Stimulated activated CD8-positive, alpha-beta memory T cell treated with anti-CD3 and anti-CD28 coated beads, Interleukin-4, amount 100 ng/mL, for 48 hours (primary cell): ENCODE results near the gene CEP70.
"Not testable (repeated sequence)": the region's sequence is repeated elsewhere in the genome, so short reads cannot be mapped to it uniquely, and the experiment has no call there.

Experiments
- DNase-seq: peaks from one replicate; pipeline ENCODE4 v3.0.0-alpha.2; 2020

Gene CEP70

GRCh38 chr3:138498991-138499390 lies 95.1 kb downstream of the CEP70 start:
- DNase-seq, result no peak

GRCh38 chr3:138497851-138498250 lies 96.2 kb downstream of the CEP70 start:
- DNase-seq, result no peak

GRCh38 chr3:138497021-138497420 lies 97.0 kb downstream of the CEP70 start:
- no peak for DNase-seq

GRCh38 chr3:138496436-138496835 lies 97.6 kb downstream of the CEP70 start:
- no peak for DNase-seq

- not testable (repeated sequence) for DNase-seq
Observed at GRCh38 chr3:138495638-138496037, 98.4 kb downstream of the CEP70 start.

- no peak for DNase-seq
Observed at GRCh38 chr3:138494607-138494929, 99.5 kb downstream of the CEP70 start.

- no peak for DNase-seq
Observed at GRCh38 chr3:138493804-138494606, 100.1 kb downstream of the CEP70 start.

- no peak for DNase-seq
Observed at GRCh38 chr3:138492980-138493675, 100.9 kb downstream of the CEP70 start.

GRCh38 chr3:138491971-138492370 lies 102.1 kb downstream of the CEP70 start:
- no peak for DNase-seq

GRCh38 chr3:138486580-138486979 lies 107.5 kb downstream of the CEP70 start:
- not testable (repeated sequence) for DNase-seq

GRCh38 chr3:138484672-138485071 lies 109.4 kb downstream of the CEP70 start:
- not testable (repeated sequence) for DNase-seq

GRCh38 chr3:138479438-138479863 lies 114.6 kb downstream of the CEP70 start:
- peak; percentile 58 for DNase-seq

GRCh38 chr3:138477801-138478200 lies 116.3 kb downstream of the CEP70 start:
- DNase-seq, result no peak

GRCh38 chr3:138477120-138477519 lies 116.9 kb downstream of the CEP70 start:
- no peak for DNase-seq

GRCh38 chr3:138476526-138476925 lies 117.5 kb downstream of the CEP70 start:
- no peak for DNase-seq

- DNase-seq, result no peak
Observed at GRCh38 chr3:138474163-138474562, 119.9 kb downstream of the CEP70 start.

GRCh38 chr3:138473391-138473790 lies 120.7 kb downstream of the CEP70 start:
- DNase-seq, result no peak

GRCh38 chr3:138472141-138472825 lies 121.8 kb downstream of the CEP70 start:
- no peak for DNase-seq

- DNase-seq, result no peak
Observed at GRCh38 chr3:138471481-138471880, 122.6 kb downstream of the CEP70 start.

GRCh38 chr3:138470687-138471086 lies 123.4 kb downstream of the CEP70 start:
- DNase-seq, result no peak

GRCh38 chr3:138469874-138470273 lies 124.2 kb downstream of the CEP70 start:
- no peak for DNase-seq

- no peak for DNase-seq
Observed at GRCh38 chr3:138468886-138469285, 125.2 kb downstream of the CEP70 start.

GRCh38 chr3:138468451-138468850 lies 125.6 kb downstream of the CEP70 start:
- no peak for DNase-seq

- DNase-seq, result no peak
Observed at GRCh38 chr3:138467931-138468330, 126.1 kb downstream of the CEP70 start.
